Activated naive CD4-positive, alpha-beta T cell treated with anti-CD3 and anti-CD28 coated beads for 36 hours (primary cell): Measurements from ENCODE around the gene VSIG1. TPM values are rescaled to one million over a fixed set of nuclear protein-coding genes. Genes with fewer than 3 reads are reported as not detected.

Source experiments
- CTCF ChIA-PET: fragments of 350-600 bp; sonication (Branson Sonifier 250); formaldehyde crosslinking; loops from one replicate; lab custom pipeline; 2021; ENCODE audit warnings: antibody characterized with exemption; lab: Charles Lee
- DNase-seq: peaks from one replicate; pipeline ENCODE4 v3.0.0-alpha.2; 2020
- H3K27ac Mint-ChIP-seq: one replicate; pipeline ENCODE4 v1.8.0; 2021; ENCODE audit warnings: mild to moderate bottlenecking, mixed read lengths
- H3K27me3 Mint-ChIP-seq: one replicate; pipeline ENCODE4 v1.8.0; 2021; ENCODE audit warnings: low read depth, mixed read lengths
- H3K36me3 Mint-ChIP-seq: one replicate; pipeline ENCODE4 v1.8.0; 2021; ENCODE audit warnings: low read depth, mixed read lengths
- H3K4me1 Mint-ChIP-seq: one replicate; pipeline ENCODE4 v1.8.0; 2021; ENCODE audit warnings: low read depth, mixed read lengths
- H3K4me3 Mint-ChIP-seq: one replicate; pipeline ENCODE4 v1.8.0; 2021; ENCODE audit warnings: mild to moderate bottlenecking, moderate library complexity, mixed read lengths
- H3K9me3 Mint-ChIP-seq: one replicate; pipeline ENCODE4 v1.8.0; 2021; ENCODE audit warnings: mixed read lengths
- intact Hi-C: fragments of 100-400 bp; cut with micrococcal nuclease; formaldehyde crosslinking; loops from one replicate; pipeline ENCODE4 v1.15.1; 2023
- total RNA-seq, 2 experiments: library from RNA; stranded (reverse); gene quantifications; one replicate each; pipeline ENCODE4 v1.2.3, GENCODE V29; 2021

Gene VSIG1
- total RNA-seq, 2 experiments from 2014 or later: 1.6 to 2.4 TPM

DNA sequence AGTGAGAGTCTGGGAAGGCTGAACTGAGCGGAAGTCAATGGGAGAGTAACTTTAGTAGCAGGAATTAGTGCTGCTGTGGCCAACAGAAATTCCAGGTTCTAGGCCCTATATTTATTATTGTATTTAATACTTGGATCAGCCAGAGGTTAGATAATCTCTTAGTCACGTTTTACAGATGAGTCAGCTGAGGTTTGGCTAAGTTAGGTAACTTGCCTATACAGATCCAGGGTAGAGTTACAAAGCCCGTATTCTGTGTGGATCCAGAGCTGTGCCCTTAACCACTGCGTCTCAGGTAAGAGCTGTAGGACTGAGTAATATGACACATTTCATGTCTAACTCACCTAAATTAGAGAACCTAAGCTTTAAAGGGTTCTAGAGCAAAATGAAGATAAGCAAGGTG is 26.0 kb downstream of the VSIG1 start:
- Mint-ChIP-seq H3K4me1 (peaks cover 7% of the 10 kb centered on the region), H3K27me3 (no peaks in the 10 kb centered on the region), H3K27ac (no peak overlapping the region), H3K4me3 (no peak overlapping the region), H3K9me3 (no peaks in the 10 kb centered on the region), H3K36me3 (no peaks in the 10 kb centered on the region)
- CTCF ChIA-PET: interaction anchor here (0.7 to 2.0 kb wide), 4 partner anchors 50 to 71 kb away, joined by 3 to 28 read pairs (median 3); no protein-coding TSS in a partner anchor
- no peak for DNase-seq
- intact Hi-C loops: loop anchor here (5.0 kb wide), 1 partner anchor 244 kb away; the partner anchor contains the start of gene MID2

DNA sequence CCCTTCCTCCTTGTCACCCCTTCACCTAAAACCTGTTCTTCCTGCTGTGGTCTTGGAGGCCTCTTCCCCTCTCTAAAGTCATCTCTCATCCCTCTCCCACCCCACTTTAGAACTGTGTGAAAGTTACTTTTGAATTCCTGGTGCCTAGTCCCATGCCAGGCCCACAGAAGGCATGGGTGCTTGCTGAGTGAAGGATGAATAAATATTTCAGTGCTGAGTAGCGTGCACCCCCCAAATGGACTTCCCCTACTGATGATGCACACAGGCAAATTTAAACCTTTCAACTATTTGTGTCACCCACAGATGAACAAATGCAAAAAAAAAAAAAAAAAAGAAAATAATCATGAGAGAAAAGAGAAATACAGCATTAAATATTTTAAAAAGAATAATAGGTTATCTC is 26.7 kb downstream of the VSIG1 start:
- H3K9me3 Mint-ChIP-seq: no peaks in the 10 kb centered on the region
- H3K27me3 Mint-ChIP-seq: no peaks in the 10 kb centered on the region
- no peaks in the 10 kb centered on the region for H3K36me3 Mint-ChIP-seq
- peaks cover 7% of the 10 kb centered on the region for H3K4me1 Mint-ChIP-seq
- no peak overlapping the region for H3K4me3 Mint-ChIP-seq
- DNase-seq: no peak
- CTCF ChIA-PET: interaction anchor here (0.7 to 2.0 kb wide), 3 partner anchors 50 to 71 kb away, joined by 3 to 28 read pairs (median 3); no protein-coding TSS in a partner anchor
- peak overlapping the region; percentile 59 for H3K27ac Mint-ChIP-seq
- intact Hi-C loops: loop anchor here (5.0 kb wide), 1 partner anchor 244 kb away; the partner anchor contains the start of gene MID2

DNA sequence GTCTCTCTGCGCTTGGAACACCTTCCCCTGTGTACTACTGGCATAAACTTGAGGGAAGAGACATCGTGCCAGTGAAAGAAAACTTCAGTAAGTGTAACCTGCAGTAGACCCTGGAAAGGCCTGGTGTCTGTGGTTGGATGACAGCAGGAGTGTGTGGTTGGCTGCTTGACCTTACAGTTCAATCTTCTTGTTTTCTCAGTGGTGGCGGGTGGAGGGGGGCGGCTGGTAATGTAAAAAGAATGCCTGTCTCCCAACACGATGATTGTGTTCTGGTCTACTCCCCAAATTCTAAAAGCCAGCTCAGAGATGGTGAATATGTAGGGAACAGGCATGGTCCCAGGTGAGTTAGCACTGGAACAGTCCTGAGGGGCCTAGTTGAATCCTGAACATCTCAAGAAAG is 27.9 kb downstream of the VSIG1 start:
- intact Hi-C loops: loop anchor here (1.0 to 5.0 kb wide), 10 partner anchors 19 to 414 kb away; partner anchors contain the start of genes ATG4A, MID2, NCBP2L and PSMD10
- H3K27ac Mint-ChIP-seq: no peak overlapping the region
- CTCF ChIA-PET: interaction anchor here (0.6 to 0.9 kb wide), 2 partner anchors 12 to 296 kb away, joined by 3 read pairs; no protein-coding TSS in a partner anchor
- no peaks in the 10 kb centered on the region for H3K9me3 Mint-ChIP-seq
- H3K36me3 Mint-ChIP-seq: no peaks in the 10 kb centered on the region
- DNase-seq: no peak
- H3K4me3 Mint-ChIP-seq: no peak overlapping the region
- H3K4me1 Mint-ChIP-seq: peaks cover 7% of the 10 kb centered on the region
- no peaks in the 10 kb centered on the region for H3K27me3 Mint-ChIP-seq

DNA sequence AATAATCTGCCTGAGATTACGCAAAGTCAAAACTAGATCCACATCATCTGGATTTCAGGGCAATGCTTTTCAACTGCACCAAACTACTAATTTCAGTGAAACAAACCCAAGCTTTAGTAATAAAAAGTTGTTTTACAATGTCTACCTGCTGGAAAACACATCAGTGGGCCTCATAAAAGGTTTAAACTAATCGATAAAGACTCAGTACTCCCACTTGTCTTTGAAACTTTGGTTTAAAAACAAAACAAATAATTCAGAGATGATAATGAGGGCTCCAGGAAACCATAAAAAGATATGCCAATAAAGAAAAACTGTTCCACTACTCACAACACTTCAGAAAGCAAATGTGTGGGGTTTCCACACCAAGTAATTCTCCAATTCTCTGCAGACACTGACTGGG is 36.2 kb downstream of the VSIG1 start:
- H3K9me3 Mint-ChIP-seq: no peaks in the 10 kb centered on the region
- CTCF ChIA-PET: no interaction called here

DNA sequence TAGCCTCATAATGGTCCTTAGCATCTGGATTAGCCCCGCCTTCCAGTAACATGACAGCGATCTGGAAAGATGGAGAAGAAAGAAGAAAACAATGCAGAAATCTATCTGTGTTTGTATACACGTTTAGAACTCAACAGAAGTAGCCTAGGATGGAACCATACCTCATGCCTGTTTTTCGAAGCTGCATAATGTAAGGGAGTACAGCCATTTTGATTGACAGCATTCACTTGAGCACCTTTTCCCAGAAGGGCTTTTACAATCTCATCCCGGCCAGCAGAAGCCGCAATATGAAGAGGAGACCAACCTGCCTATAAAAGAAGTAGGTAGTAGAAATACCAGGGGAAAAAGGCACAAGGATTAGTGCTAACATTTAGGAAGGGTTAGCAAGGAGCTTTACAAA is 42.9 kb downstream of the VSIG1 start:
- intact Hi-C loops: no loop called here
- Mint-ChIP-seq H3K4me3 (no peak overlapping the region), H3K27me3 (no peaks in the 10 kb centered on the region), H3K9me3 (no peaks in the 10 kb centered on the region), H3K27ac (peak overlapping the region; percentile 56), H3K4me1 (peaks cover 9% of the 10 kb centered on the region), H3K36me3 (peaks cover 6% of the 10 kb centered on the region)
- CTCF ChIA-PET: no interaction called here
- no peak for DNase-seq

More for the DNA sequence above, 36.2 kb downstream of the VSIG1 start:
- intact Hi-C loops: no loop called here
- no peaks in the 10 kb centered on the region for H3K27me3 Mint-ChIP-seq
- no peak overlapping the region for H3K4me3 Mint-ChIP-seq
- no peaks in the 10 kb centered on the region for H3K4me1 Mint-ChIP-seq
- H3K36me3 Mint-ChIP-seq: peaks cover 6% of the 10 kb centered on the region
- no peak overlapping the region for H3K27ac Mint-ChIP-seq
- DNase-seq: no peak

DNA sequence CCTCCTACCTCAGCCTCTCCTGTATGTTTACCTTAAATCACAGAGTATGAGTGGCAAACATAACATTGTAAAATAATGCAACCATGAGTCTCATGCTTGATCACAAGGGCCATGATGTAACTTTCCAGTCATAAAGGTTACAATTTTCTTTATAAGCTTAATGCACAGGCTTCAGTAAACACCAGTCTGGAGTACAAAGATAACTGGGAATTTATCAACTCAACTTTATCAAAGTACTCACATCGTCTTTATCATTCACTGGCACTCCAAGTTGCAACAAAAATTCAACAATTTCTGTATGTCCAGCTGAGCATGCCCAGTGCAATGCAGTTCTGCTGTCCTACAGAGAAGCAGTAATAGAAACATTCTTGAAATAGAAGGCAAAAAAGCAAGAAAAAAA is 43.6 kb downstream of the VSIG1 start:
- Mint-ChIP-seq H3K27ac (no peak overlapping the region), H3K27me3 (no peaks in the 10 kb centered on the region), H3K9me3 (no peaks in the 10 kb centered on the region), H3K36me3 (peaks cover 6% of the 10 kb centered on the region), H3K4me3 (no peak overlapping the region), H3K4me1 (peaks cover 15% of the 10 kb centered on the region)
- intact Hi-C loops: no loop called here
- CTCF ChIA-PET: no interaction called here
- DNase-seq: no peak

DNA sequence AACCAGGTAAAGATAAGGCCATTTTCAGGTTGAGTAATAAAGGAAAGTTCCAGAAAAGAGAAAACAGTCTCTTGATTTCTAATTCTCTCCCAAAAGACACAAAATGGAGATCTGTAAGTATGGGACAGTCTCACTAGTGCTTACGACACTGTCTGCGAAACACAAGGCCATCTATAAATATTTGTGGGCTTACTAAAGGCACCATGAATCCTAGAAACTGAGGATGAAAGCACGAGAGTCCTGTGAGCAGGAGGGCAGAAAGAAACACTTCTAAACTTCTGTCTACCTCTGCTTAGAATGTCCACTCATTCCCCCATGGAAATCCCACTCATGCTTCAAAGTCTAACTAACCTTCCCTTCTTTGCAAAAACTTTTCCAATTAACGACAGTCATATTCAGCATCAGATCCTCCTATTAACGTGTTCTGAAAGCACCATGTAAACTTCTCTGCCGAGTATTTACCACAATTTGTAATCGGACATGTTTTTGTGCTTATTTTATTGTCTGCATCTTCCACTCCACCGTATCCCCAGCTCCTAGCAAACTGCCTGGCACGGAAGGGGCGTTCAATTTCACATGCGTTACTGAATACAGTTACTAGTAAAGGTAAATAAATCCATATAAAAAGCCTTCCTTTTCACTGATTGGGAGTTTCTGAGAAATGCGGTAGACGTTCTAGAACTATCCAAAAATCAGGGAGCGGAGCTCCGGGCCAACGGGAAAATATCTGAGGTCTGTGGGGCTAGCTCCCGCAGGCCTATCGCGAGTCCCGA is 45.8 kb downstream of the VSIG1 start:
- no peak for DNase-seq
- H3K27me3 Mint-ChIP-seq: no peaks in the 10 kb centered on the region
- H3K36me3 Mint-ChIP-seq: peaks cover 2% of the 10 kb centered on the region
- H3K9me3 Mint-ChIP-seq: no peaks in the 10 kb centered on the region
- H3K4me3 Mint-ChIP-seq: no peak overlapping the region
- peaks cover 19% of the 10 kb centered on the region for H3K4me1 Mint-ChIP-seq
- no peak overlapping the region for H3K27ac Mint-ChIP-seq
- CTCF ChIA-PET: interaction anchor here (1.1 kb wide), 1 partner anchor 8 kb away, joined by 3 read pairs; no protein-coding TSS in a partner anchor
- intact Hi-C loops: loop anchor here (1.0 to 5.0 kb wide), 11 partner anchors 18 to 1752 kb away; partner anchors contain the start of genes ACSL4, MID2, PRPS1 and RADX

DNA sequence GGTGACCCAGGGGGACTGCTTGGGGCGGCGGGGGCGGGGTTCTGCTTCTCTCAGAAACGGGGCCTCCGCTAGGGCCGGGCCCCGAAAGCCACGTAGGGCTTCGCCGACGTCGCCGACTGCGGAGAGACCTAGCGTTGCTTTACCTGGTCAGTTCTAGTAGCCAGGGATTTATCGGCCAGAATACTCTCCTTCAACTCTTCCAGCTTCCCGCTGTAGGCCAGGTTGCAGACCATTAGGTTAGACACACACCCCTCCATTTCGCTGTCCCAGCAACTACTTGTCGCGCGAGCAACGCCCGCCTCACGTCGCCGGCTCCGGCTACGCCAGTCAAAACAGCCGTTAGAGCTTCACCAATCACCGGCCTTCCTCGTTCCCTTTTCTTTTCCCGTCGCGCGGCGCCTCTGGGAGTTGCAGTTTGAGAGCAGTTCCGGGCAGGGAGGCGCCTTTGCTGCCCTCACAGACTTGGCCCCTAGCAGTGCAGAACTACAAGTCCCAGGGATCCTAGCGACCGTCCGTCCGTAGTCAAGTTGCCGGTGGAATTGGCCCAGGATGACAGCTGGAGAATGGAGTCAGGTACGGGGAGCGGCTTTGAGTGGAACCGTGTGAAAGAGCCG is 46.5 kb downstream of the VSIG1 start, which contains the start of the genes ATG4A and PSMD10:
Gene ATG4A (plus strand): TSS at position 515 of the 614 bp plus-strand sequence. CDS start 49 bp downstream, at position 564.
Gene PSMD10 (minus strand): TSS at position 279 of the 614 bp plus-strand sequence. CDS start 22 bp downstream, at position 257.
- Mint-ChIP-seq H3K27ac (no peak within 1 kb of the TSS), H3K36me3 (peaks cover 2% of the 10 kb centered on the region), H3K4me3 (no peak within 1 kb of the TSS), H3K4me1 (peaks cover 19% of the 10 kb centered on the region), H3K27me3 (no peaks in the 10 kb centered on the region), H3K9me3 (no peaks in the 10 kb centered on the region)
- intact Hi-C loops: loop anchor here (1.0 to 5.0 kb wide), 11 partner anchors 19 to 1751 kb away; partner anchors contain the start of genes ACSL4, MID2, PRPS1 and RADX
- peak; percentile 94 for DNase-seq
- CTCF ChIA-PET: interaction anchor here (0.6 to 1.1 kb wide), 2 partner anchors 9 to 1968 kb away, joined by 3 read pairs; no protein-coding TSS in a partner anchor

DNA sequence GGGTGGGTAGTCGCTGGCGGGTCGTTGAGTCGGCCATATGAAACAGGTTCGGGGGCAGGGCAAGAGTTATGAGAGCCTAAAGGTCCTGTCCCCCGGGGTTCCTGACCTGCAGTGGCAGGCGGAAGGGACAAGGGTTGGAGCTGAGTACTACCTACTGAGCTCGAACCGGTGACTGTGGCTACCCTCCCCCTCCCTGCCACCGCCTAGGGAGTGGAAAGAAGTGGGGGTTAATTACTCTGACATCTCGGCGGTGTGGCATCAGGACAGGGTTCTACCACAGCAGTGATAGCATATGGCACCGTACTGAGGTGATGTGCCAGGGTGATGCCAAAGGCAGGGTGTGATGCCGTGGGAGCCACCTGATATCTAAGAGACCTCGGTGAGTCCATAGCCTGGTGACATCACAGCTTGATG is 47.0 kb downstream of the VSIG1 start:
- Mint-ChIP-seq H3K4me1 (peaks cover 19% of the 10 kb centered on the region), H3K27ac (no peak overlapping the region), H3K9me3 (no peaks in the 10 kb centered on the region), H3K27me3 (no peaks in the 10 kb centered on the region), H3K4me3 (no peak overlapping the region), H3K36me3 (peaks cover 2% of the 10 kb centered on the region)
- intact Hi-C loops: loop anchor here (1.0 to 5.0 kb wide), 11 partner anchors 20 to 1750 kb away; partner anchors contain the start of genes ACSL4, MID2, PRPS1 and RADX
- DNase-seq: peak; percentile 38
- CTCF ChIA-PET: interaction anchor here (0.6 to 1.1 kb wide), 2 partner anchors 10 to 1968 kb away, joined by 3 read pairs; no protein-coding TSS in a partner anchor

DNA sequence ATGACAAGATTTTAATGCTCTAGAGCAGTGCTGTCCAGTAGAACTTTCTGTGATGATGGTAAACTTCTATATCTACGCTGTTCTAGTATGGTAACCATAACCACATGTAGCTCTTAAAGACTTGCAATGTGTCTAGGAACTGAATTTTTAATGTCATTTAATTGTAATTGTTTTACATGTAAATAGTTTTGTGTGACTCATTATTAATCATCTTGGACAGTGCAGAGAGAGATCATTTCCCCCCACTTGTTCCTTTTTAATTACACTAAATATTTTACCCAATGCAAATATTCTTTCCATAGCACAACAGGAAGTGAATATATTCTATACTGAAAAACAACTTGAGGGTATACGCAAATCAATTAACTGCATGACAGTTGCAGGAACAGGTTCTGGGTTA is 52.5 kb downstream of the VSIG1 start:
- H3K9me3 Mint-ChIP-seq: no peaks in the 10 kb centered on the region
- H3K36me3 Mint-ChIP-seq: no peaks in the 10 kb centered on the region
- no peak overlapping the region for H3K27ac Mint-ChIP-seq
- CTCF ChIA-PET: no interaction called here
- H3K27me3 Mint-ChIP-seq: no peaks in the 10 kb centered on the region
- no peak for DNase-seq
- H3K4me1 Mint-ChIP-seq: peaks cover 13% of the 10 kb centered on the region
- no peak overlapping the region for H3K4me3 Mint-ChIP-seq
- intact Hi-C loops: no loop called here

DNA sequence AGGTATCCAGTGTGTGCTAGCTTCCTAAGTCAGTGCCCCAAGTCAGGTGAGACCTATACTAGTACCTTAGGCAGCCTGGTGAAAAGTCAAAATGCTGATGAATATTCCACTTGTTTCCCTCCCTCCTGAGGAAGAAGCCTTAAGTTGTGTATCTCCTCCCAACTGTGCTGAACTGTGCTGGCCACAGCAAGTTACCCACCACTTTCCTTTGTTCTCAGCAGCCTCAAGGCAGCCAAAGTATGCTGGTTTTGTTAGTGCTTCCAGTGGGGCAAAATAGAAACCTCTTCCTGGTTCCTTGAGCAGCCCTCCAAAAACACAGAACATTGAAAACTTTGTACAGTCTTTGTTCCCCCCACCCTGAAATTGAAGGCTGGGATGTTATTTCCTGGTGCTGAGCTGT is 60.6 kb downstream of the VSIG1 start:
- intact Hi-C loops: no loop called here
- Mint-ChIP-seq H3K4me1 (peaks cover 10% of the 10 kb centered on the region), H3K36me3 (no peaks in the 10 kb centered on the region), H3K9me3 (no peaks in the 10 kb centered on the region), H3K27me3 (no peaks in the 10 kb centered on the region), H3K27ac (no peak overlapping the region), H3K4me3 (no peak overlapping the region)
- CTCF ChIA-PET: no interaction called here
- no peak for DNase-seq

DNA sequence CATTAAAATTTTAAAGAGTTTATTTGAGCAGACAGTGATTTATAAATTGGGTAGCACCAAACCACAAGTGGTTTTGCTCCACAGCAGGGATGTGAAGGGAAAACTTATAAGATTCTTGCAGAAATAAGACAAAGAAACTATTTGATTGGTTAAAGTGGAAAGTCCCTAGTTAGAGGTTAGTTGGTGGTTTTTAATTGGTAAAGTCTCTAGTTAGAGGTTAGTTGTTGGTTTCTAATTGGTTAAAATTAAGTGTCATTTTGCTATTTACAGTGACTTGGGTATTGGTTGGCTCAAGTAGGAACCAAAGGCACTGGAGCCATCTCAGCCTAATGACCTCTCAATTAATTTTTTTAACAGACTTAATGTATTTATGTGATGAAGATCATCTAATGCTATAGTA is 69.7 kb downstream of the VSIG1 start:
- CTCF ChIA-PET: no interaction called here
- H3K36me3 Mint-ChIP-seq: no peaks in the 10 kb centered on the region
- intact Hi-C loops: no loop called here
- no peaks in the 10 kb centered on the region for H3K27me3 Mint-ChIP-seq
- no peaks in the 10 kb centered on the region for H3K4me1 Mint-ChIP-seq
- no peak for DNase-seq
- no peak overlapping the region for H3K27ac Mint-ChIP-seq
- H3K9me3 Mint-ChIP-seq: no peaks in the 10 kb centered on the region
- H3K4me3 Mint-ChIP-seq: no peak overlapping the region
